K562 (cell line): ENCODE measurements around the gene NECAB3. TPM values are rescaled to one million over a fixed set of nuclear protein-coding genes. Genes with fewer than 3 reads are reported as not detected.

Experiments
- ADNP ChIP-seq: fragments of 200-800 bp; sonication (Bioruptor generic); IDR thresholded peaks from 2 replicates; pipeline ENCODE4 v1.6.1; 2016; ENCODE audit warnings: missing genetic modification characterization, missing compliant biosample characterization
- ARID2 ChIP-seq: fragments of 450-650 bp; IDR thresholded peaks from 2 replicates; pipeline ENCODE4 v1.6.1; 2017; ENCODE audit warnings: antibody characterized with exemption, mild to moderate bottlenecking
- CBFB ChIP-seq: sonication (generic); formaldehyde crosslinking; IDR thresholded peaks from 2 replicates; pipeline ENCODE4 v1.4.0; 2020; ENCODE audit warnings: mild to moderate bottlenecking, missing genetic modification reagents
- EHMT2 ChIP-seq: fragments of 450-650 bp; IDR thresholded peaks from 2 replicates; pipeline ENCODE4 v1.6.1; 2018; ENCODE audit warnings: antibody characterized with exemption
- GABPB2 ChIP-seq: fragments of 250-450 bp; sonication (Bioruptor Pico); conservative IDR thresholded peaks from 2 replicates; pipeline ENCODE4 v1.5.1; 2021; ENCODE audit warnings: mild to moderate bottlenecking
- GATAD2A ChIP-seq: fragments of 450-650 bp; IDR thresholded peaks from 2 replicates; pipeline ENCODE4 v1.6.1; 2017
- KDM4B ChIP-seq, 2 experiments: fragments of 450-650 bp in 1 of 2; sonication (generic) in 1 of 2; IDR thresholded peaks; 2 replicates each; pipeline ENCODE4 v1.6.1; 2016 to 2017; ENCODE audit warnings: borderline replicate concordance in 2 of 2, antibody characterized with exemption in 1 of 2, low read depth in 1 of 2, mild to moderate bottlenecking in 1 of 2
- KLF10 ChIP-seq: fragments of 250-450 bp; sonication (Bioruptor Pico); IDR thresholded peaks from 2 replicates; pipeline ENCODE4 v1.6.1; 2021; ENCODE audit warnings: matching md5 sums
- MTA1 ChIP-seq: fragments of 450-650 bp; IDR thresholded peaks from 2 replicates; pipeline ENCODE4 v1.6.1; 2017; ENCODE audit warnings: borderline replicate concordance
- MTF1 ChIP-seq: fragments of 250-450 bp; sonication (Bioruptor Pico); IDR thresholded peaks from 2 replicates; pipeline ENCODE4 v1.9.0; 2021; ENCODE audit warnings: moderate library complexity, mild to moderate bottlenecking, inconsistent platforms, borderline replicate concordance
- NCOA4 ChIP-seq: fragments of 450-650 bp; IDR thresholded peaks from 2 replicates; pipeline ENCODE4 v1.6.1; 2018; ENCODE audit warnings: mild to moderate bottlenecking; ENCODE audit not compliant: partially characterized antibody
- PHB2 ChIP-seq: fragments of 450-650 bp; IDR thresholded peaks from 2 replicates; pipeline ENCODE4 v1.6.1; 2017; ENCODE audit warnings: low read depth
- PRPF4 ChIP-seq: fragments of 200-400 bp; formaldehyde crosslinking; IDR thresholded peaks from one replicate; pipeline ENCODE4 v1.6.1; 2017; ENCODE audit warnings: low read length, low read depth, mild to moderate bottlenecking; ENCODE audit not compliant: insufficient read depth, poor library complexity, severe bottlenecking
- SETDB1 ChIP-seq: IDR thresholded peaks from one replicate; pipeline ENCODE4 v1.6.1; 2012; ENCODE audit warnings: low read length, control low read depth, inconsistent platforms
- SIX5 ChIP-seq, 2 experiments: IDR thresholded peaks; 2 replicates each; pipeline ENCODE4 v1.6.1; 2011; ENCODE audit warnings: low read length in 2 of 2, borderline replicate concordance in 1 of 2, low read depth in 1 of 2, mild to moderate bottlenecking in 1 of 2, moderate library complexity in 1 of 2; ENCODE audit not compliant: insufficient read depth in 1 of 2
- ZBTB1 ChIP-seq: sonication (generic); formaldehyde crosslinking; IDR thresholded peaks from 2 replicates; pipeline ENCODE4 v1.8.1; 2023; ENCODE audit warnings: missing genetic modification reagents, low read depth, mild to moderate bottlenecking, borderline replicate concordance
- ZNF24 ChIP-seq: fragments of 450-650 bp; IDR thresholded peaks from 2 replicates; pipeline ENCODE4 v1.6.1; 2016
- ZNF830 ChIP-seq: fragments of 250-450 bp; sonication (Bioruptor Pico); IDR thresholded peaks from 2 replicates; pipeline ENCODE4 v1.5.0; 2021; ENCODE audit warnings: mild to moderate bottlenecking
- polyA plus RNA-seq, 8 experiments: library from polyadenylated mRNA; depleted of rRNA in 4 of 8; stranded (reverse) in 5 of 8; unstranded in 3 of 8; fragments of >200 nt; fragmentation: Nextera tagmentation in 2 of 8; fragmentation: Illumina TruSeq in 1 of 8; extraction: Ambion mirVana in 2 of 8; extraction: Trizol in 1 of 8; gene quantifications; 2 replicates each; pipeline versions ENCODE4 v1.2.1 to v1.2.3, GENCODE V29; 2011 to 2014; ENCODE audit warnings: inconsistent platforms in 1 of 8, missing spikeins in 1 of 8
- total RNA-seq, 7 experiments: library from RNA; depleted of rRNA in 6 of 7; stranded (reverse); fragments of >200 nt in 6 of 7; fragmentation: Illumina TruSeq in 2 of 7; extraction: Trizol in 2 of 7; gene quantifications; 2 replicates each; pipeline versions ENCODE4 v1.2.1 to v1.2.3, GENCODE V29; 2011 to 2021; ENCODE audit warnings: low replicate concordance in 1 of 7
- TF ChIP-seq, protein P1 (sequence below): fragments of 450-650 bp; IDR thresholded peaks from 2 replicates; pipeline ENCODE4 v1.6.1; 2014; ENCODE audit warnings: low read depth, mild to moderate bottlenecking, moderate library complexity, borderline replicate concordance
- TF ChIP-seq, protein P2 (sequence below): fragments of 250-450 bp; sonication (Bioruptor Pico); IDR thresholded peaks from 2 replicates; pipeline ENCODE4 v1.4.0; 2020
- TF ChIP-seq, protein P3 (sequence below): fragments of 450-650 bp; formaldehyde crosslinking; IDR thresholded peaks from 2 replicates; pipeline ENCODE4 v1.4.0; 2020; ENCODE audit warnings: mild to moderate bottlenecking, moderate library complexity

The NECAB3 gene
- total and polyA plus RNA-seq, 9 of the 15 experiments (the other 6 are each of a cell fraction or from before 2014, with no cell fraction given): 0.94 to 63.3 (median 31.5) TPM

DNA sequence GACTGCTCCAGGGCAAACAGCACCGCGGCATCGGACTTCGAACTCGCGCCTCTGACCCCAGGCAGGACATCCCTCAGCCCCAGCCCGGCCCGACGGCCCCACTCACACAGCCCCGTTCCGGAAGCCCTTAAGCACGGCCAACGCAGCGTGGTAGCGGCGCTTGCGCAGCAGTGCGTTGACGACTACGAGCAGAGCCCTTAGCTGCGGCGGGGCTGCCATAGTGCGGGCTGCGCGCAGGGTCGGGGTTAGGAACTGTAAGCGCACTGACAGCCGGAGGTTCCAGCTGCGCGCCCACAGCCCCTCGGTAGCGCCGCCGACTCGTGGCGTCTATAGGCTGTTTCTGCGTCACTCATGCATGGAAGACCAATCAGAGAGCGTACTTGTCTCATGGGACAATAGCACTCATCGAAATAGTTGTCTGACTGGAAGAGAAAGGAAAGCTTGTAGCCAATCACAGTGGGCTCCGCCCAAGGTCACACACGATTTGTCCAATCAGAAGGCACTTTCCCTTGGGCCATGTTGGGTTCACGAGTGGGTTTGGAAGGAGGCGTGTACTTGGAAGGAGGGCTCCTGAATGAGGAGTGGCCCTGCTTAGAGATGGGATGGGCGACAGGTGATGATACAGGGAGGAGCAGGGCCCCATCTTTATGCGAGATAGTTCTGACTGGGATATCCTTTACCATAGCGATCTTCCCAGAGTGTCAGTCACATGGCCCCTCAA, 45.9 kb upstream of the NECAB3 start, which contains the start of gene PXMP4 (continued):
- TF ChIP-seq ADNP (tag) (0 out of 2 replicates have a peak, but pooled peaks have one; percentile 7), PRPF4 (no peak), ARID2 (no peak), NCOA4 (no peak), KLF10 (CRISPR knock-in tag) (no peak), ZNF24 (no peak), MTA1 (peak; percentile 59; the same call in 1 of the 2 replicates), KDM4B (IDR thresholded peaks at IDR 0.05; ENCODE audit: borderline replicate concordance in 2 of 2, low read depth in 1 of 2) (no peak; a peak in 1 of 4 replicates), PHB2 (no peak), EHMT2 (peak; percentile 98), GATAD2A (no peak), SETDB1 (no peak), ZBTB1 (no peak), MTF1 (CRISPR knock-in tag) (no peak), GABPB2 (no peak), SIX5 (IDR thresholded peaks at IDR 0.05; ENCODE audit: borderline replicate concordance in 1 of 2, insufficient read depth in 1 of 2, low read depth in 1 of 2, low read length in 2 of 2) (no peak), ZNF830 (CRISPR knock-in tag) (no peak), CBFB (CRISPR knock-in tag) (0 out of 2 replicates have a peak, but pooled peaks have one; percentile 34)
- TF ChIP-seq, protein P1, sequence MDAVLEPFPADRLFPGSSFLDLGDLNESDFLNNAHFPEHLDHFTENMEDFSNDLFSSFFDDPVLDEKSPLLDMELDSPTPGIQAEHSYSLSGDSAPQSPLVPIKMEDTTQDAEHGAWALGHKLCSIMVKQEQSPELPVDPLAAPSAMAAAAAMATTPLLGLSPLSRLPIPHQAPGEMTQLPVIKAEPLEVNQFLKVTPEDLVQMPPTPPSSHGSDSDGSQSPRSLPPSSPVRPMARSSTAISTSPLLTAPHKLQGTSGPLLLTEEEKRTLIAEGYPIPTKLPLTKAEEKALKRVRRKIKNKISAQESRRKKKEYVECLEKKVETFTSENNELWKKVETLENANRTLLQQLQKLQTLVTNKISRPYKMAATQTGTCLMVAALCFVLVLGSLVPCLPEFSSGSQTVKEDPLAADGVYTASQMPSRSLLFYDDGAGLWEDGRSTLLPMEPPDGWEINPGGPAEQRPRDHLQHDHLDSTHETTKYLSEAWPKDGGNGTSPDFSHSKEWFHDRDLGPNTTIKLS: peak; percentile 71; the same call in 1 of the 2 replicates
- TF ChIP-seq, protein P2, sequence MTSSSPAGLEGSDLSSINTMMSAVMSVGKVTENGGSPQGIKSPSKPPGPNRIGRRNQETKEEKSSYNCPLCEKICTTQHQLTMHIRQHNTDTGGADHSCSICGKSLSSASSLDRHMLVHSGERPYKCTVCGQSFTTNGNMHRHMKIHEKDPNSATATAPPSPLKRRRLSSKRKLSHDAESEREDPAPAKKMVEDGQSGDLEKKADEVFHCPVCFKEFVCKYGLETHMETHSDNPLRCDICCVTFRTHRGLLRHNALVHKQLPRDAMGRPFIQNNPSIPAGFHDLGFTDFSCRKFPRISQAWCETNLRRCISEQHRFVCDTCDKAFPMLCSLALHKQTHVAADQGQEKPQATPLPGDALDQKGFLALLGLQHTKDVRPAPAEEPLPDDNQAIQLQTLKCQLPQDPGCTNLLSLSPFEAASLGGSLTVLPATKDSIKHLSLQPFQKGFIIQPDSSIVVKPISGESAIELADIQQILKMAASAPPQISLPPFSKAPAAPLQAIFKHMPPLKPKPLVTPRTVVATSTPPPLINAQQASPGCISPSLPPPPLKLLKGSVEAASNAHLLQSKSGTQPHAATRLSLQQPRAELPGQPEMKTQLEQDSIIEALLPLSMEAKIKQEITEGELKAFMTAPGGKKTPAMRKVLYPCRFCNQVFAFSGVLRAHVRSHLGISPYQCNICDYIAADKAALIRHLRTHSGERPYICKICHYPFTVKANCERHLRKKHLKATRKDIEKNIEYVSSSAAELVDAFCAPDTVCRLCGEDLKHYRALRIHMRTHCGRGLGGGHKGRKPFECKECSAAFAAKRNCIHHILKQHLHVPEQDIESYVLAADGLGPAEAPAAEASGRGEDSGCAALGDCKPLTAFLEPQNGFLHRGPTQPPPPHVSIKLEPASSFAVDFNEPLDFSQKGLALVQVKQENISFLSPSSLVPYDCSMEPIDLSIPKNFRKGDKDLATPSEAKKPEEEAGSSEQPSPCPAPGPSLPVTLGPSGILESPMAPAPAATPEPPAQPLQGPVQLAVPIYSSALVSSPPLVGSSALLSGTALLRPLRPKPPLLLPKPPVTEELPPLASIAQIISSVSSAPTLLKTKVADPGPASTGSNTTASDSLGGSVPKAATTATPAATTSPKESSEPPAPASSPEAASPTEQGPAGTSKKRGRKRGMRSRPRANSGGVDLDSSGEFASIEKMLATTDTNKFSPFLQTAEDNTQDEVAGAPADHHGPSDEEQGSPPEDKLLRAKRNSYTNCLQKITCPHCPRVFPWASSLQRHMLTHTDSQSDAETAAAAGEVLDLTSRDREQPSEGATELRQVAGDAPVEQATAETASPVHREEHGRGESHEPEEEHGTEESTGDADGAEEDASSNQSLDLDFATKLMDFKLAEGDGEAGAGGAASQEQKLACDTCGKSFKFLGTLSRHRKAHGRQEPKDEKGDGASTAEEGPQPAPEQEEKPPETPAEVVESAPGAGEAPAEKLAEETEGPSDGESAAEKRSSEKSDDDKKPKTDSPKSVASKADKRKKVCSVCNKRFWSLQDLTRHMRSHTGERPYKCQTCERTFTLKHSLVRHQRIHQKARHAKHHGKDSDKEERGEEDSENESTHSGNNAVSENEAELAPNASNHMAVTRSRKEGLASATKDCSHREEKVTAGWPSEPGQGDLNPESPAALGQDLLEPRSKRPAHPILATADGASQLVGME (CRISPR knock-in tag): no peak
- TF ChIP-seq, protein P3, sequence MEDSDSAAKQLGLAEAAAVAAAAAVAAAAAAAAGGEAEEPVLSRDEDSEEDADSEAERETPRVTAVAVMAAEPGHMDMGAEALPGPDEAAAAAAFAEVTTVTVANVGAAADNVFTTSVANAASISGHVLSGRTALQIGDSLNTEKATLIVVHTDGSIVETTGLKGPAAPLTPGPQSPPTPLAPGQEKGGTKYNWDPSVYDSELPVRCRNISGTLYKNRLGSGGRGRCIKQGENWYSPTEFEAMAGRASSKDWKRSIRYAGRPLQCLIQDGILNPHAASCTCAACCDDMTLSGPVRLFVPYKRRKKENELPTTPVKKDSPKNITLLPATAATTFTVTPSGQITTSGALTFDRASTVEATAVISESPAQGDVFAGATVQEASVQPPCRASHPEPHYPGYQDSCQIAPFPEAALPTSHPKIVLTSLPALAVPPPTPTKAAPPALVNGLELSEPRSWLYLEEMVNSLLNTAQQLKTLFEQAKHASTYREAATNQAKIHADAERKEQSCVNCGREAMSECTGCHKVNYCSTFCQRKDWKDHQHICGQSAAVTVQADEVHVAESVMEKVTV (CRISPR knock-in tag): no peak
